Heart right ventricle (tissue), 16 donors: Measurements from ENCODE around the gene FBXL20. TPM values are rescaled to one million over a fixed set of nuclear protein-coding genes. Genes with fewer than 3 reads are reported as not detected.
A peak's percentile ranks its signal among the peaks of the same experiment; 100 is the strongest.

Experiments used
- ATAC-seq, 8 donors: fragments of 200-7000 bp; cut with Tn5 transposase; one replicate each; pipeline ENCODE4 v1.9.1; 2020; ENCODE audit warnings: mild to moderate bottlenecking in 8 of 8, moderate library complexity in 8 of 8, moderate number of reproducible peaks in 1 of 8
- DNase-seq, 2 donors: peaks; one replicate each; pipeline ENCODE4 v3.0.0-alpha.2; 2020
- H3K27ac ChIP-seq, 10 donors: fragments of 200-600 bp; sonication (generic) in 2 of 10; one replicate each; pipeline versions ENCODE4 v1.5.0 to v1.8.0; 2020 to 2022; ENCODE audit warnings: mild to moderate bottlenecking in 3 of 10
- H3K27me3 ChIP-seq, 7 donors: fragments of 200-600 bp; one replicate each; pipeline ENCODE4 v1.8.0; 2021 to 2022; ENCODE audit warnings: mild to moderate bottlenecking in 2 of 7
- H3K36me3 ChIP-seq, 9 donors: fragments of 200-600 bp; sonication (generic) in 1 of 9; one replicate each; pipeline versions ENCODE4 v1.5.0 to v1.8.0; 2020 to 2022; ENCODE audit warnings: mild to moderate bottlenecking in 2 of 9
- H3K4me1 ChIP-seq, 9 donors: fragments of 200-600 bp; sonication (generic) in 1 of 9; one replicate each; pipeline versions ENCODE4 v1.5.0 to v1.8.0; 2020 to 2022; ENCODE audit warnings: mild to moderate bottlenecking in 4 of 9
- H3K4me3 ChIP-seq, 10 donors: fragments of 200-600 bp; sonication (generic) in 2 of 10; one replicate each; pipeline versions ENCODE4 v1.5.0 to v1.8.0; 2020 to 2022; ENCODE audit warnings: mild to moderate bottlenecking in 7 of 10, moderate library complexity in 2 of 10
- H3K9me3 ChIP-seq, 11 donors: fragments of 200-600 bp in 10 of 11; sonication (generic) in 2 of 11; one replicate each; pipeline versions ENCODE4 v1.5.0 to v1.8.0; 2013 to 2022; ENCODE audit warnings: mild to moderate bottlenecking in 2 of 11, control low read depth in 1 of 11, moderate library complexity in 1 of 11
- CTCF ChIP-seq, 9 donors: fragments of 200-600 bp; sonication (generic) in 2 of 9; IDR thresholded peaks; one replicate each; pipeline versions ENCODE4 v1.5.0 to v1.8.0; 2021 to 2022; ENCODE audit warnings: antibody characterized with exemption in 9 of 9, mild to moderate bottlenecking in 5 of 9, moderate library complexity in 1 of 9
- whole genome bisulfite sequencing, 2 donors: extraction: QIAGEN DNeasy Blood & Tissue Kit; methylation state at CpG; one replicate each; pipeline ENCODE4 v1.1.7; 2013; ENCODE audit warnings: inconsistent platforms in 1 of 2; 5-methylcytosine and 5-hydroxymethylcytosine counted together
- intact Hi-C, 10 donors: fragments of 100-400 bp; cut with DNase I; formaldehyde crosslinking; loops; one replicate each; pipeline versions ENCODE4 v1.11.1 to v1.14.2; 2022
- polyA plus RNA-seq, 2 donors: library from polyadenylated mRNA; stranded (reverse); fragments of 200-250 nt; gene quantifications; one replicate each; pipeline ENCODE4 v1.2.3, GENCODE V29; 2013
- total RNA-seq, 10 donors: library from RNA; stranded (reverse); fragmentation: NEBNext Ultra II Directional in 3 of 10; extraction: Animal tissue kit (Norgen Biotek cat#: 25700) in 3 of 10; gene quantifications; one replicate each; pipeline versions ENCODE4 v1.2.1 to v1.2.4, GENCODE V29; 2021 to 2023
- donor health status: Arrhythmogenic right ventricular cardiomyopathy.
- donor health status: ischemic (EF 13 %, LVEDD 7.1; RV severe dilation, severe dysfunction).
- donor health status: healthy with polysubstance abuse.
- donor health status: DM: no; HTN: yes; CAD: no.
- donor health status: DM: no; HTN: no; CAD: no.
- donor health status: ischemic (EF 25% LVEDD 6.9; RV normal size, moderate dysfunction).
- donor health status: ischemic (EF 25% LVEDD 5.7; RV mildly dilated, moderate dysfunction).
- donor health status: healthy.
- donor health status: DM: yes; HTN: yes; CAD: no.
- donor health status: Ischemic cardiomyopathy.
- donor health status: ischemic (EF 35%, LVEDD 5.7; RV mildly dilated, moderate dysfunction).
- donor health status: nonischemic (EF 11% LVEDD 7.7; RV severe dilation, severe dysfunction).
- donor health status: DM: yes; HTN: yes; CAD: no.
- donor health status: PGD.
- donor health status: ischemic (EF 29% LVEDD 5.4; RV normal size, mild dysfunction).
- donor health status: nonischemic (EF 23%, LVEDD 6.1; RV moderate dilation, normal function).

The FBXL20 gene
- total and polyA plus RNA-seq, 12 donors, result 1.7 to 19.7 (median 15.5) TPM

- ATAC-seq (peak in 1 of 8 donors; percentile 18), DNase-seq (no peak)
- Histone ChIP-seq H3K4me3 (no peak overlapping the region), H3K9me3 (no peaks in the 10 kb centered on the region), H3K36me3 (no peaks in the 10 kb centered on the region), H3K27me3 (peaks cover 3 to 51% (median 30%) of the 10 kb centered on the region in 7 donors), H3K4me1 (peaks cover 3 to 24% (median 13%) of the 10 kb centered on the region in 9 donors), H3K27ac (no peak overlapping the region)
- intact Hi-C loops, result loop anchor here in 4 of 10 donors (10.0 kb wide), 3 partner anchors 72 to 262 kb away; partner anchors contain the start of gene ARL5C (in 2 of the 4)
- no peak for TF ChIP-seq CTCF (IDR thresholded peaks at IDR 0.05)
- 64% methylated on average over 5 of the region's 5 CpGs for WGBS, 2 donors
Observed at GRCh38 chr17:39236450-39236927, 164.9 kb downstream of the FBXL20 start.

GRCh38 chr17:39235555-39236449 is 165.6 kb downstream of the FBXL20 start:
- H3K36me3 ChIP-seq, result no peaks in the 10 kb centered on the region
- no peak for DNase-seq
- intact Hi-C loops, result loop anchor here in 4 of 10 donors (10.0 kb wide), 3 partner anchors 71 to 261 kb away; partner anchors contain the start of gene ARL5C (in 2 of the 4)

GRCh38 chr17:39231591-39232551 is 169.6 kb downstream of the FBXL20 start:
- H3K4me1 ChIP-seq, result peaks cover 3 to 12% (median 10%) of the 10 kb centered on the region in 9 donors
- ATAC-seq (peak in 7 of 8 donors; percentile 75 to 86 (median 77)), DNase-seq (peak; percentile 29 to 53)
- no peaks in the 10 kb centered on the region for H3K36me3 ChIP-seq
- peak; percentile 52 to 84 (median 76) for TF ChIP-seq CTCF (IDR thresholded peaks at IDR 0.05)
- intact Hi-C loops, result loop anchor here in 4 of 10 donors (10.0 kb wide), 3 partner anchors 67 to 257 kb away; partner anchors contain the start of gene ARL5C (in 2 of the 4)
- H3K27ac ChIP-seq, result no peak overlapping the region
- WGBS, 2 donors, result 9 to 11% methylated on average over 22 of the region's 22 CpGs
- peak overlapping the region in 1 of 10 donors; percentile 11 for H3K4me3 ChIP-seq
- H3K9me3 ChIP-seq, result no peaks in the 10 kb centered on the region
- H3K27me3 ChIP-seq, result peaks cover 3 to 73% (median 50%) of the 10 kb centered on the region in 7 donors

More at GRCh38 chr17:39235555-39236449, 165.6 kb downstream of the FBXL20 start:
- WGBS, 2 donors, result 31 to 35% methylated on average over 18 of the region's 18 CpGs
- Histone ChIP-seq H3K4me3 (no peak overlapping the region), H3K4me1 (peaks cover 3 to 25% (median 14%) of the 10 kb centered on the region in 9 donors), H3K27me3 (peaks cover 3 to 58% (median 35%) of the 10 kb centered on the region in 7 donors), H3K9me3 (no peaks in the 10 kb centered on the region), H3K27ac (no peak overlapping the region)
- ATAC-seq, result peak in 1 of 8 donors; percentile 14
- TF ChIP-seq CTCF (IDR thresholded peaks at IDR 0.05), result peak in 7 of 9 donors; percentile 37 to 57 (median 47)
